ENCODE results near the gene KLHL11. TPM values are rescaled to one million over a fixed set of nuclear protein-coding genes. Genes with fewer than 3 reads are reported as not detected.

KLHL11 gene
- total and polyA plus RNA-seq, 2 of the 8 experiments (the other 6 are each of a cell fraction or from before 2014, with no cell fraction given): 4.2 to 13.7 TPM

- no peak for TF ChIP-seq CHD7 (IDR thresholded peaks at IDR 0.05; ENCODE audit: insufficient replicate concordance, low read length)
- TF ChIP-seq NANOG (IDR thresholded peaks at IDR 0.05; ENCODE audit: insufficient read depth, low read depth, low read length, poor library complexity, severe bottlenecking): no peak
- TF ChIP-seq BCL11A (IDR thresholded peaks at IDR 0.05; ENCODE audit: low read depth in 2 of 2, low read length in 2 of 2): no peak
- TF ChIP-seq CTBP2 (IDR thresholded peaks at IDR 0.05; ENCODE audit: borderline replicate concordance, insufficient read depth, insufficient read length, low read length): no peak
- no peak for TF ChIP-seq ZNF274 (IDR thresholded peaks at IDR 0.05; ENCODE audit: borderline replicate concordance, extremely low read depth, low read length)
These were observed 29.6 kb upstream of the KLHL11 start (continued) for GRCh38 chr17:41894791-41895331.

All from H1 (cell line).